ENCODE data around the gene SRP68.

SRP68 gene

DNA sequence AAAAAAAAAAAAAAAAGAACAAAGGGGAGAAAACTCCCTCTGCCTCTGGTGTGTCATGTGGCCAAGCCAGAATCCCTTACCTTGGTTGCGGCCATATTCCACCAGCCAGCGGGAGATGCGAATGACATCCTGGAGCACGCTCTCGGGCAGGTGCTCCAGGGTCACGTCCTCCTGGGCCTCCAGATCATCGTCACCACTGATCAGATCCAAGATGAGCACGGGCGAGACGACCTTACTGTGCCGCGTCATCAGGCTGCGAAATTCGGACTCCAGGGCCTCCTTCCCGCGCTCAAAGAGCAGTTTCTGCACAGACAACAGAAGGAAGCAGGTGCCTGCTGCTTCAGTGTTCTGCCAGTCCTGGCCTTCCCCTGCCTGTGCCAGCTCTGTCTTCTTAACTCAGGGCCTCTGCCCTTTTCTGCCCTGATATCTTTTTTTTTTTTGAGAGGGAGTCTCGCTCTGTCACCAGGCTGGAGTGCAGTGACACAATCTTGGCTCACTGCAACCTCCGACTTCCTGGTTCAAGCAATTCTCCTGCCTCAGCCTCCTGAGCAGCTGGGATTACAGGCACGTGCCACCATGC is 25.5 kb upstream of the SRP68 start:
- Mint-ChIP-seq H3K27me3 (no peaks in the 10 kb centered on the region), H3K27ac (no peak overlapping the region), H3K36me3 (ENCODE audit: insufficient read depth) (peaks cover 79% of the 10 kb centered on the region), H3K9me3 (no peaks in the 10 kb centered on the region), H3K4me3 (no peak overlapping the region), H3K4me1 (ENCODE audit: low read depth in 2 of 2) (peaks cover 12 to 23% of the 10 kb centered on the region in 2 donors)
- no peak for DNase-seq
- ATAC-seq (replicated peaks) = no peak

DNA sequence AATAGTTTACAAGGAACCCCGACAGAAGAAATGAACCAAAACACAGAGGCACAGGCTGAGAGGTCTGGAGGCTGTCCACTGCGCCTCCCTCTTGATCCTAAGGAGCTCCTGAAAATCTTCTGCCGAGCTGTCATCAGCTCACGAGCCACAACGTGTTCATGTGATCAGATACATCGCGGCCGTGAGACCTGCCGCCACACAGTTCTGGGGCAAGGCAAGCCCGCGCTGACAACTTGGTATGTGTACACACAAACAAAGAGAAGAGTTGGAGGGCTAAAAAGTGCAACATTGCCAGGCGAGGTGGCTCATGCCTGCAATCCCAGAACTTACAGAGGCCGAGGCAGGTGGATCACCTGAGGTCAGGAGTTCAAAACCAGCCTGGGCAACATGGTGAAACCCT is 23.6 kb upstream of the SRP68 start:
- H3K4me1 Mint-ChIP-seq (ENCODE audit: low read depth in 2 of 2) = peaks cover 6 to 10% of the 10 kb centered on the region in 2 donors
- H3K27ac Mint-ChIP-seq = no peak overlapping the region
- ATAC-seq (replicated peaks) (no peak), DNase-seq (no peak)
- H3K9me3 Mint-ChIP-seq = no peaks in the 10 kb centered on the region
- no peak overlapping the region for H3K4me3 Mint-ChIP-seq
- peaks cover 84% of the 10 kb centered on the region for H3K36me3 Mint-ChIP-seq (ENCODE audit: insufficient read depth)
- no peaks in the 10 kb centered on the region for H3K27me3 Mint-ChIP-seq

DNA sequence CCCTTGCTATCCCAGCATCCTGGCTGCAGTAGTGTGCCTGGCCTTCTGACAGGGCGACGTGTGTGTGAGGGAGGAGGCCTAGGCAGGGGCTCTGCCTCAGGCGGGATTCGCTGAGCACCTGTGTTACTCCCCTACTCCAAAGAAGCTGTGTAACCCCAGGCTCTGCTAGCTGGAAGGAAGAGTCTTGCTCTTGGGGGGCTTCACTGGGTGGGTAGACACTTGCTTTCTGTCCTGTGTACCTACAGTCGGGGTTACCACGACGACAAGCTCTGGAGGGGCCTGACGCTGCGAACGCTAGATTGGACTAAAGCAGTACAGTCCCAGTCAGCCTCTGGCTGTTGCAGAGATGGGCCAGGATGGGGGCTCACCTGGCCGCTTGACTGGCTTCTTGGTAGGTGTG is 21.7 kb upstream of the SRP68 start:
- DNase-seq = no peak
- H3K9me3 Mint-ChIP-seq = no peaks in the 10 kb centered on the region
- peaks cover 4 to 6% of the 10 kb centered on the region in 2 donors for H3K4me1 Mint-ChIP-seq (ENCODE audit: low read depth in 2 of 2)
- H3K27ac Mint-ChIP-seq = peak overlapping the region; percentile 23 to 38
- H3K4me3 Mint-ChIP-seq = no peak overlapping the region
- H3K27me3 Mint-ChIP-seq = no peaks in the 10 kb centered on the region
- peaks cover 77% of the 10 kb centered on the region for H3K36me3 Mint-ChIP-seq (ENCODE audit: insufficient read depth)
- ATAC-seq (replicated peaks) = no peak

DNA sequence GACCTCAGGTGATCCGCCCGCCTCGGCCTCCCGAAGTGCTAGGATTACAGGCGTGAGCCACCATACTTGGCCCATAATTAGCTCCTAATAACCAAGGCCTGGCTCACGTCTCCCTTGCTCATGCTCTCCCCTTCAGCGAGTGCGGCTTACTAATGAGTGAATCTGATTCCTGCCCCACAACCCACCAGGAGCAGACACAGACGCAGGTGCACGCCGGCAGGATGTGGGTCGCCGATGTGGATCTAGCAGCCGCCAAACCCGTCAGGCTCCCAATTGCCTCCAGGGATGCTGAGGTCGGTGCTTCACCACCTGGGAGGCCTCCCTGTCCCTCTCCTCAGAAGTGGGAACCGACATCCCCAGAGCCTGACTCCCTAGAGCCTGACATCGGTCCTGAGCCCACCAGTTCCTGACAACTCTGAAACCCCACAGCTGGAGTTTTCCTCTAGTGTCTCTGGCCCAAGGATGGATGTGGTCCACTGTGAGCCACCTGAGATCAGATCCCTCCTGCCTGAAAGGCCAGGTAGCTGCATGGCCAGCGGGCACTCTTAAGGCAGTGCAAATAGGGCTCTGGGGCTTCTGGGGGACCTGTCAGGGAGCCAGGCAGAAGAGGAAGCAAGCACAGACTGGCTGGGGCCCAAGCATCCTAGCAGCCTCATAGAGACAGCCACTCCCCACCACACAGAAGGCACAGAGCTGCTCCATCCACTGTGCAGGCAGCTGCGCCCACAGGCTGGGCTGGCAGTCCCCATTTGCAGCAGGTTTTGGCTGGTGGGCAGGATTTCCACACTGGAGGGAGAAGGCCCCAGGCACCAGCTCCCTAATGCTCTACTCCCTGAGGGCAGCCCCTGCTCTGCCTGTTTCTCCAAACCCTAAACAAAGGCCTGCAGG is 20.5 kb upstream of the SRP68 start:
- Mint-ChIP-seq H3K4me1 (ENCODE audit: low read depth in 2 of 2) (peaks cover 4 to 6% of the 10 kb centered on the region in 2 donors), H3K9me3 (no peaks in the 10 kb centered on the region), H3K36me3 (ENCODE audit: insufficient read depth) (peaks cover 64% of the 10 kb centered on the region), H3K27me3 (no peaks in the 10 kb centered on the region), H3K4me3 (no peak overlapping the region), H3K27ac (no peak overlapping the region)
- ATAC-seq (replicated peaks) = no peak
- DNase-seq = no peak

DNA sequence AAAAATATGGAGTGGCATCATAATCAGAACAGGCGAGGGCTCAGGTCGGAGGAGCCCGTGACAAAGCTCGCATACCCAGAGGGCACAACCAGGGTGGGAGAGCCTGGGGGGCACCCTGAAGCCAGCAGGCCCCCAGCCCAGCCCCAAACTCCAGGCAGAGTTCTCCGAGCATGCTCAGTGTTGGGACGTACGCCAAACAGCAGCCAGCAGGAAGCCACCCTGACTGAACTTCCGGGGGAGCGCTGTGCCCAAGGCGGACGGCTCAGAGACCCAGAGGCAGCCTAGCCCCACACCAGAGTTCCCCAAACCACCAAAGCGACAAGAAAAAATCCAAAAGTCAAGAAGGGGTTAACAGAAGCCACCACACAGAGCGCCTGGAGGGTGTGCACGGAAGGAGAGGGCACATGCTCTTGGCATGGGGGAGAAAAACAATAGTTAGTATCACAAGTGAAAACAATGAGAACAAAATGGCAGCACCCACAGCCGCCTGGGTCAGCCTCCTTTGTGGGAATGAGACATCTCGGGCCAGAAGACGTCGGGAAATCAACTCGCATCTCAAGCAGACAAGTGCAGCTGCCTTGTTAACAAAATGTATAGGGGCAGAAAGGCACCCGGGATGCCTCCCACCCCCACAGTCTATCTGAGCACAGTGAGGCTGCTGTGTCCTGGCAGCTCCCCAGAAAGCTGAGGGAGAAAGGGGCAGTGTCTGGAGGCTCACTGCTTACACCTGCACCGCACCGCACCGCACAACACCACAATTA is 19.4 kb upstream of the SRP68 start:
- no peak for DNase-seq
- H3K4me3 Mint-ChIP-seq = peak overlapping the region; percentile 33 to 47

DNA sequence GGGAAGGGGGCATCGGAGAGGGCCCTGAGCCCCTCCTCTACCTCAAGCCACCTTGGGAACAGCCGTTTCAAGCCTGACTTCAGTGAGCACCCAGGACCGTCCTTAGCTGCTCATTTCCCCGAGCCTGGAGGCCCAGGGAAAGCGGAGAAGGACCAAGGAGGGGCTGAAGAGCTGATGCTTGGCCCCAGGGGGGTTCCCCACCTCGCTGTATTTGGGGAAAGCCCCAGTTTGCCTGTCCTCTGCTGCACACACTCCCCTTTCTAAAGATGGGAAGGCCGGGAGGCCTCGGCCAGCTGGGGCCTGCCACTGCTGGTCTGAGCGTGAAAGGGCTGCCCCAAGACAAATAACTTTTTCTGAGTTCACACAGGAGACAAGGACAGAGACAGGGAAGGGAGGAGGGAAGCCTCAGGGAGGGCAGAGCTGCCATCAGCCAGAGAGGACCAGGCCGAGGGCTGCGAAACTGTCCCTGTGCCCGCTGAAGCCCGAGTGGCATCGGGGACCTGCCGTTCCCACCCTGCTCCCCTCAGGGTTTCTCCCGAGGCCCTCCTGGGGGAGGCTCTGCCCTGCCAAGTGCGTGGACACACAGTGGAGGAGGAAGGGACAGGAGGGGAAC is 18.3 kb upstream of the SRP68 start:
- Mint-ChIP-seq H3K27me3 (no peaks in the 10 kb centered on the region), H3K9me3 (no peaks in the 10 kb centered on the region), H3K36me3 (ENCODE audit: insufficient read depth) (peaks cover 49% of the 10 kb centered on the region), H3K27ac (peak overlapping the region in 1 of 2 donors; percentile 46), H3K4me1 (ENCODE audit: low read depth in 2 of 2) (peaks cover under 1 to 1% of the 10 kb centered on the region in 2 donors), H3K4me3 (no peak overlapping the region)
- no peak for ATAC-seq (replicated peaks)
- no peak for DNase-seq

More for the DNA sequence above, 19.4 kb upstream of the SRP68 start:
- Mint-ChIP-seq H3K36me3 (ENCODE audit: insufficient read depth) (peaks cover 57% of the 10 kb centered on the region), H3K9me3 (no peaks in the 10 kb centered on the region), H3K4me1 (ENCODE audit: low read depth in 2 of 2) (peaks cover 4 to 6% of the 10 kb centered on the region in 2 donors), H3K27me3 (no peaks in the 10 kb centered on the region), H3K27ac (peak overlapping the region; percentile 46 to 60)
- ATAC-seq (replicated peaks) = no peak

DNA sequence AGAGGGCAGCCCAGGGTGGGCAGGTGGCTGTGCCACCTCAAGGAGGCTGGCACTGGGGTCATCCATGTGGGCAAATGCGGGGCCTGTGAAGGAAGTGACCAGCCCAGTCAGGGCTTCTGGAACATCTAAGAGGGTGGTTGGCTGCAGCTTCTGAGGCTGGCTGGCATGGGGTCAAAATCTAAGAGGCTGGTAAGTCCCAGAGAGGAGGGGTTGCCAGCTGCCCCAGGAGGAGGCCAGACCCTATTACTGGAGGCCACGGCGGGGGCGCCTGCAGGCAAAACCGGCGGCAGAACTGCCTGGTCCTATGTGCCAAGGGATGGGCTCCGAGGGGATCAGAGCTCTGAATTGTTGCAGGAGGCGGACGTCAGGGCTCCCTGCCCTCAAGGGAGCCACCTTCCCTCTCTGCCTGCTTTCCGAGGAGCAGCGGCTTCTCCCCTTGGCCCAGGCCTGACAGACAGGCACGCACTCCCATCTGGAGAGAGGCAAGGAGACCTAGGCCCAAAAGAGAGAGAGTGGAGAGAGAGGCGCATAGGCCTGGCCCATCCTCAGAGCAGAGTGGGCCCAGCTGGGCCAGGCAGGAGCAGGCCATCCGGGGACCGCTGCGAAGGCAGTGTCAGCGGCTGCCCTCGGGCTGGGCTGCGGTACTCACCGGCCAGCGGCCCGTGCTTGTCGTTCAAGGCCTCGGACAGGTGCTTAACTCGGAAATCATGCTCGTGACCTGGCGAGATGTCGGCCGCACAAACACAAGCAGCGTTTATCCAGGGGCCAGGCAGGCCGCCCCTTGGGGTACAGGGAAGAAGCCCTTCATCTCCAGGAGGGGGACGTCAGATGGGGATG is 17.6 kb upstream of the SRP68 start:
- no peak overlapping the region for H3K4me3 Mint-ChIP-seq
- H3K27ac Mint-ChIP-seq = no peak overlapping the region
- peaks cover 0 to 1% of the 10 kb centered on the region in 2 donors for H3K4me1 Mint-ChIP-seq (ENCODE audit: low read depth in 2 of 2)
- peaks cover 44% of the 10 kb centered on the region for H3K36me3 Mint-ChIP-seq (ENCODE audit: insufficient read depth)
- H3K9me3 Mint-ChIP-seq = no peaks in the 10 kb centered on the region
- no peaks in the 10 kb centered on the region for H3K27me3 Mint-ChIP-seq
- no peak for DNase-seq
- ATAC-seq (replicated peaks) = no peak

DNA sequence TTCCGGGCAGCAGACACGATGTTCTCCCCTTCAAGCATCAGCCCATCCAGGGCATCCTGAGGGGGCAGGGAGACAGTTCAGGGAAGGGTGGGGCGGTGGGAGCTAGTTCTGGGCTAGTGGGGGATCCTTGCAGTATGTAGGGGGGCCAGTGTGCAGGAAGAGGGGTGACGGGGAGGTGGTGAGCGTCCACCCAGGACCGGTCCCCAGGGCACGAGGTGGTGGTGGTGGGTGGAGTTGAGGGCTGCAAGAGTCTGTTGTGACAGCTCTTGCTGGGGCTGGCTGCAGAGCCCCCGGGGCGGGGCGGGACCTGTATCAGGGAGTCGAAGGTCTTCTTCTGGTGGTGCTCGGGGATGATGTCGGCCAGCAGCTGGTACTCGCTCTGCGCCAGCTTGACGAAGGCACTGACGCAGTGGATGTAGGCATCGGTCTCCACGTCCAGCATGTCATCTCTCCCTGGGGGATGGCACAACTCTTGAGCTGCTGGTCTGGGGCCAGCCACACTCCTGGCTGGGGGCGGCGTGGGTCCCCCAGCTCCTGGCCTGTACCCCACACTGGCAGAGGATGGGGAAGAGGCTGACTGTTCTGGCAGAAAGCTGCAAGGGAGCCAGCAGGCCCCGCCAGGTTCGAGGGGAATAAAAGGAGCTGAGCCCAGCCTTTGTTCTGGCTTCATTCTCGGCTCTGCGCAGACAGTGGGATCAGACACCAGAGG is 16.7 kb upstream of the SRP68 start:
- no peaks in the 10 kb centered on the region for H3K27me3 Mint-ChIP-seq
- peaks cover 0 to 1% of the 10 kb centered on the region in 2 donors for H3K4me1 Mint-ChIP-seq (ENCODE audit: low read depth in 2 of 2)
- H3K4me3 Mint-ChIP-seq = no peak overlapping the region
- no peaks in the 10 kb centered on the region for H3K9me3 Mint-ChIP-seq
- DNase-seq = no peak
- ATAC-seq (replicated peaks) = no peak
- H3K36me3 Mint-ChIP-seq (ENCODE audit: insufficient read depth) = peaks cover 40% of the 10 kb centered on the region
- peak overlapping the region; percentile 29 to 38 for H3K27ac Mint-ChIP-seq

DNA sequence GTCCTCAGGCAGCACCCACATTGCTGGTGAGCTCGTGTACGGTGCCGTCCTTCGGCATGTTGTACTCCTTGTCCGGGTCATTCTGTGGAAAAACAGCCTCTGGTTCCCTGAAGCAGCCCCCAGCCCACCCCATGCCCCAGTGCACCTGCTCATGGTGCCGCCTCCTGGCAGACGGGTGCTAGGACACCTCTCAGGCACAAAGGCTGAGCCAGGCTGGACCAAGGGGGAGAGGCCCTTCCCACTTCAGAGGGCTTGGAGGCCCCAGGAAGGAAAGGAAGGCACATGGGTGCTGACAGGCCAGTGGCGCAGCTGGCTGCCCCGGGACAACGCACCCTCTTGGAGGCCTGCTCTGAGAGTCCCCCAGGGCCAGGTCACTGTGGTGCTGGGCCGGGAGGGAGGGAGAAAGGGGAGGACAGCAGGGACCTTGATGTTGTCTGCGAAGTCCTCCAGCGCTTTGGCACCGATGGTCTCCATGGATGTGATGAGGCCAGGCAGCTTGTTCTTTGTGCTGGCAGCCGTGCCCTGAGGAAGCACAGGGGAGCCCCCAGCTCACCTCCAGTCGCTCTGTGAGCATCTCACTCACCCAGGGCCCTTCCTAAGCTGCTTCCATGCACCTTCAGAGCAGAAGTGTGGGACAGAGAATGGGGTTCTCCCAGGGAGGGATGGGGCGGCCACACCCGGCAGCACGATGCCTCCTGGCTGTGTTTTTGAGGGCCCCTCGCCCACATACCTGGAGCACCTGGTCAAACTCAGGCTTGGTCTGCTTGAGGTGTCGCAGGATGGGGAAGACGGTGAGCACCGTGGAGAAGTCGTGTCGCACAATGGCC is 15.9 kb upstream of the SRP68 start:
- Mint-ChIP-seq H3K4me1 (ENCODE audit: low read depth in 2 of 2) (peaks cover 0 to 1% of the 10 kb centered on the region in 2 donors), H3K27ac (peak overlapping the region; percentile 29 to 38), H3K36me3 (ENCODE audit: insufficient read depth) (peaks cover 34% of the 10 kb centered on the region), H3K9me3 (no peaks in the 10 kb centered on the region), H3K27me3 (no peaks in the 10 kb centered on the region), H3K4me3 (no peak overlapping the region)
- ATAC-seq (replicated peaks) = no peak
- DNase-seq = no peak

DNA sequence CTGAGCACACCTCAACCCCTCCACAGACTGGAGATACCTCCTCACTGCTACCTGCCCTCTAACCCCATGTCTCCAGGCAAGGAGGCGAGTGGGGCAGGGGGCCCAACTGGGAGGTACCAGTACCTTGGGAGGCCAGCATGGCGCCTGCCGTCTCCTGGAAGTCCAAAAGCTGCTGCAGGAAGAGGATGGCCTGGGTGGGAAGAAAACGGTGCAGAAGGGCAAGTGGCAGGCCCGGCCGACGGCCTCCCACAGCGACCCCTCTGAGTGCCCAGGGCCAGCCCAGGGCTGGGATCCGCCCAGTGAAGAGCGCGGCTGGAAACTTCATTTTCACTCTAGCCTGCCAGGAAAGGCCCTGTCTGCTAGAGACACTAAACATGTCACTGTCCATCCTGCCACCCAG is 15.2 kb upstream of the SRP68 start:
- Mint-ChIP-seq H3K36me3 (ENCODE audit: insufficient read depth) (peaks cover 28% of the 10 kb centered on the region), H3K27ac (no peak overlapping the region), H3K27me3 (no peaks in the 10 kb centered on the region)

DNA sequence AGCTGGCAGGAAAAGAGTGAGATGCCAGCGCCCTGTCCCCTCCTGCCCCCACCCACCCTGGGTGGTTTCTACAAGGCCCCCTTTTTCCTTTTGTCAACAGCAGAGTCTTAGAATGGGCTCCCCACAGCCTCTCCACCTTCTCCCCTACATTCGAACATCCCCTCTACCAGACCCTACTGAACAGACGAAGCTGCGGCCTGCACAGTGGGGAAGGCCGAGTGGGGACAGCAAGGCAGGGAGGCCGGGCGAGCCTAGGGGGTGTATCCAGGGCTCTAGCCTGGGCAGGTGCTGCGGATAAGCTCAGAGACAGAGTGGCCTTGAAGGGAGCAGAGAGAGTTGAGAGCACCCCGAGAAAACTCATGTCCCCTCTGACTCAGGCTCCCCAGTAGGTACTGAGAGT is 14.1 kb upstream of the SRP68 start:
- ATAC-seq (replicated peaks) (no peak), DNase-seq (no peak)
- Mint-ChIP-seq H3K27me3 (no peaks in the 10 kb centered on the region), H3K27ac (peak overlapping the region in 1 of 2 donors; percentile 88), H3K4me3 (no peak overlapping the region), H3K4me1 (ENCODE audit: low read depth in 2 of 2) (peaks cover 0 to 2% of the 10 kb centered on the region in 2 donors), H3K36me3 (ENCODE audit: insufficient read depth) (peaks cover 19% of the 10 kb centered on the region), H3K9me3 (no peaks in the 10 kb centered on the region)

More for the DNA sequence above, 15.2 kb upstream of the SRP68 start:
- Mint-ChIP-seq H3K9me3 (no peaks in the 10 kb centered on the region), H3K4me1 (ENCODE audit: low read depth in 2 of 2) (peaks cover 0 to 1% of the 10 kb centered on the region in 2 donors), H3K4me3 (no peak overlapping the region)
- DNase-seq = no peak
- ATAC-seq (replicated peaks) = no peak

Data from effector memory CD8-positive, alpha-beta T cell (primary cell).